Measurements from ENCODE around the gene IMPG2.

DNA sequence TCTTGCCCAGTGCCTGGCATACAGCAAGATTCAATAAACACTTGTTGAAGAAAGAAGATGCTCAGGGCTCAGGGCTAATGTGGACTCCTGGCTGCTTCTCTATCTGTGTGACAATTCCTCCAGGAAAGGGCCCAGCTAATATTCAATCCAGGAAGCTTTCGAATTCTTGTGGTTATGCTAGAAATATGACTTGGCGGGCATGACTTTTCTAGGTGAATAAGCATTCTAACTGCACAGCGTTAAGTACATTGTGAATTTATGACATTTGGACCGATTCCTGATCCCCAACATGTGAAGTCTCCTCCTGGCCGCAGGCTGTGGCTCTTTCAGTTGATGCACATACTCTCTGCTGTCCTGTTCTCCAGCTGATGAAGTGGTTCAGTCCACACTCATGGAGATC, 117.0 kb downstream of the IMPG2 start:
- TF ChIP-seq, protein P1, sequence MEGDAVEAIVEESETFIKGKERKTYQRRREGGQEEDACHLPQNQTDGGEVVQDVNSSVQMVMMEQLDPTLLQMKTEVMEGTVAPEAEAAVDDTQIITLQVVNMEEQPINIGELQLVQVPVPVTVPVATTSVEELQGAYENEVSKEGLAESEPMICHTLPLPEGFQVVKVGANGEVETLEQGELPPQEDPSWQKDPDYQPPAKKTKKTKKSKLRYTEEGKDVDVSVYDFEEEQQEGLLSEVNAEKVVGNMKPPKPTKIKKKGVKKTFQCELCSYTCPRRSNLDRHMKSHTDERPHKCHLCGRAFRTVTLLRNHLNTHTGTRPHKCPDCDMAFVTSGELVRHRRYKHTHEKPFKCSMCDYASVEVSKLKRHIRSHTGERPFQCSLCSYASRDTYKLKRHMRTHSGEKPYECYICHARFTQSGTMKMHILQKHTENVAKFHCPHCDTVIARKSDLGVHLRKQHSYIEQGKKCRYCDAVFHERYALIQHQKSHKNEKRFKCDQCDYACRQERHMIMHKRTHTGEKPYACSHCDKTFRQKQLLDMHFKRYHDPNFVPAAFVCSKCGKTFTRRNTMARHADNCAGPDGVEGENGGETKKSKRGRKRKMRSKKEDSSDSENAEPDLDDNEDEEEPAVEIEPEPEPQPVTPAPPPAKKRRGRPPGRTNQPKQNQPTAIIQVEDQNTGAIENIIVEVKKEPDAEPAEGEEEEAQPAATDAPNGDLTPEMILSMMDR (optimal IDR thresholded peaks at IDR 0.05 in 1 of 3, IDR thresholded peaks at IDR 0.05 in 1 of 3, conservative IDR thresholded peaks at IDR 0.05 in 1 of 3; ENCODE audit: extremely low read depth in 1 of 3, insufficient read depth in 2 of 3, low read length in 3 of 3) = no peak
- no peak for TF ChIP-seq EZH2 (IDR thresholded peaks at IDR 0.05; ENCODE audit: low read length)
